ENCODE results near the gene PDE4D.

- no peak for TF ChIP-seq CTCF (IDR thresholded peaks at IDR 0.05)
- no peak for TF ChIP-seq POLR2A (IDR thresholded peaks at IDR 0.05)
These were observed 856.1 kb downstream of the PDE4D start for GRCh38 chr5:59037453-59037852.

Data from heart left ventricle (tissue), 13 donors.